ENCODE data around the gene RPGRIP1L.

DNA sequence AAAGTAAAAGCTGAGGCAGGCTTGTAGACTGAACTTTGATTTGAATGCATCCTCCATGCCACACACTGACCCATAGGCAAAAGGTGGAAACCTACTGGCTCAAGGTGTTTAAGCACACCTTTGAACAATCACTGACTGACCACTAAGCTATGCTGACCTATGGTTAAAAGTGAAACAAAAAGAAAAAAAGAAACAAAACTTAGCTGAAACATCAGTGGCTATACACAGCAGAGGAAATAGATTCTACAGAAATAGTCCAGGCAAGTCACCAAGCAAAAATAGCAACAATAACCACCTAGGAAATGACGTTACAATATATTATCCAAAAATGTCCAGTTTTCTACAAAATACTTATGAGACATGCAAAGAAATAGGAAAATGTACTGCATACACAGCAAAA is 60.2 kb downstream of the RPGRIP1L start:
- no peak for TF ChIP-seq CTCF (optimal IDR thresholded peaks at IDR 0.05 in 1 of 3, IDR thresholded peaks at IDR 0.05 in 1 of 3, conservative IDR thresholded peaks at IDR 0.05 in 1 of 3; ENCODE audit: extremely low read depth in 1 of 3, insufficient read depth in 2 of 3, low read length in 3 of 3)
- TF ChIP-seq EZH2 (IDR thresholded peaks at IDR 0.05; ENCODE audit: low read length), result no peak

All from keratinocyte (primary cell).